ENCODE measurements around the gene BTBD3. TPM values are rescaled to one million over a fixed set of nuclear protein-coding genes. Genes with fewer than 3 reads are reported as not detected.
A peak's percentile ranks its signal among the peaks of the same experiment; 100 is the strongest.

The BTBD3 gene
- total and polyA plus RNA-seq, 8 donors = 9.2 to 21.4 (median 17.2) TPM

DNA sequence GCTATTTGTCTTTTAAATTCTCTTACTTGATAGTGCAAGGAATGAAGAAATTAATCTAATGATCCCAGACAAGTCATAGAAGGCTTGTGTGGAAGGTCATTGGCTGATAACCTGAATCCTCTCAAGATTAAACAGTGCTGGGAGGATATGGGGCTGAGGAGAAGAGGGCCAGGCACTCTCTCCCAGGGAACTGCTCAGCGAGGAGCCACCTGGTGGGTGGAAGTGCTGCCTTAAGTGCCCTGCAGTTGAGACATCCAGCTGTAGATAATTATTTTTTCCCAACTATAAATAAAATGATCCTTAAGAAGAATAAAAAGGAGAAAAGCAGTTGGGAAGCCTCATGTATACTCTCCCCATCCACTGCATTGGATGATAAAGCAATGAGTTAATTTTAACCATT is 47.9 kb downstream of the BTBD3 start:
- no peak for DNase-seq
- H3K4me3 ChIP-seq = no peak overlapping the region
- no peak for FAIRE-seq
- no peaks in the 10 kb centered on the region for H3K27me3 ChIP-seq
- no peaks in the 10 kb centered on the region for H3K4me1 ChIP-seq
- 38 to 58% methylated on average over 1 of the region's 1 CpG for WGBS, 2 donors
- no peak overlapping the region for H3K27ac ChIP-seq
- TF ChIP-seq, protein P1, sequence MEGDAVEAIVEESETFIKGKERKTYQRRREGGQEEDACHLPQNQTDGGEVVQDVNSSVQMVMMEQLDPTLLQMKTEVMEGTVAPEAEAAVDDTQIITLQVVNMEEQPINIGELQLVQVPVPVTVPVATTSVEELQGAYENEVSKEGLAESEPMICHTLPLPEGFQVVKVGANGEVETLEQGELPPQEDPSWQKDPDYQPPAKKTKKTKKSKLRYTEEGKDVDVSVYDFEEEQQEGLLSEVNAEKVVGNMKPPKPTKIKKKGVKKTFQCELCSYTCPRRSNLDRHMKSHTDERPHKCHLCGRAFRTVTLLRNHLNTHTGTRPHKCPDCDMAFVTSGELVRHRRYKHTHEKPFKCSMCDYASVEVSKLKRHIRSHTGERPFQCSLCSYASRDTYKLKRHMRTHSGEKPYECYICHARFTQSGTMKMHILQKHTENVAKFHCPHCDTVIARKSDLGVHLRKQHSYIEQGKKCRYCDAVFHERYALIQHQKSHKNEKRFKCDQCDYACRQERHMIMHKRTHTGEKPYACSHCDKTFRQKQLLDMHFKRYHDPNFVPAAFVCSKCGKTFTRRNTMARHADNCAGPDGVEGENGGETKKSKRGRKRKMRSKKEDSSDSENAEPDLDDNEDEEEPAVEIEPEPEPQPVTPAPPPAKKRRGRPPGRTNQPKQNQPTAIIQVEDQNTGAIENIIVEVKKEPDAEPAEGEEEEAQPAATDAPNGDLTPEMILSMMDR (IDR thresholded peaks at IDR 0.05) = no peak
- no peaks in the 10 kb centered on the region for H3K9me3 ChIP-seq
- intact Hi-C loops (cut with DNase I) = no loop called here
- H3K36me3 ChIP-seq = no peaks in the 10 kb centered on the region
- ATAC-seq = peak in 2 of 4 donors; percentile 50 to 60

DNA sequence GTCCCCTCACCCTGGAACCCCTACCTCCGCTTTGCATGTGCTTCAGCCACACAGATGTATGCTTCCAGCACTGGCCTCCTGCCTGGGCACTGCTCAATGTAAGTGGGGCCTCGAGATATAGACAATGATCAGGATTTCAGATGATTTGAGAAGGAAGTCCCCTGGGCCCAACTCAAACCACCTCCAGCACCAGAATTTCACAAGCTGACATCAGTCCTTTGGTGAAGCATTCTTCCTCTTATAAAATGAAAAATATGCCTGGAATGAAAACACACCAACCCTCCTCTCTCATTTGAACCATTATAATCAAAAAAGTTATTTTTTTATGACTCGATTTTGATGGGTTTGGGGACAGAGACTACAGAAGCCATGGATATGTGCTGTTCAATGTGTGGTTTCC is 48.5 kb downstream of the BTBD3 start:
- no peaks in the 10 kb centered on the region for H3K27me3 ChIP-seq
- FAIRE-seq (no peak), DNase-seq (no peak), ATAC-seq (no peak)
- intact Hi-C loops (cut with DNase I) = no loop called here
- H3K4me3 ChIP-seq = no peak overlapping the region
- no peaks in the 10 kb centered on the region for H3K36me3 ChIP-seq
- TF ChIP-seq, protein P1 (IDR thresholded peaks at IDR 0.05) = no peak
- H3K4me1 ChIP-seq = no peaks in the 10 kb centered on the region
- 49 to 64% methylated on average over 3 of the region's 3 CpGs for WGBS, 2 donors
- H3K9me3 ChIP-seq = no peaks in the 10 kb centered on the region
- no peak overlapping the region for H3K27ac ChIP-seq

DNA sequence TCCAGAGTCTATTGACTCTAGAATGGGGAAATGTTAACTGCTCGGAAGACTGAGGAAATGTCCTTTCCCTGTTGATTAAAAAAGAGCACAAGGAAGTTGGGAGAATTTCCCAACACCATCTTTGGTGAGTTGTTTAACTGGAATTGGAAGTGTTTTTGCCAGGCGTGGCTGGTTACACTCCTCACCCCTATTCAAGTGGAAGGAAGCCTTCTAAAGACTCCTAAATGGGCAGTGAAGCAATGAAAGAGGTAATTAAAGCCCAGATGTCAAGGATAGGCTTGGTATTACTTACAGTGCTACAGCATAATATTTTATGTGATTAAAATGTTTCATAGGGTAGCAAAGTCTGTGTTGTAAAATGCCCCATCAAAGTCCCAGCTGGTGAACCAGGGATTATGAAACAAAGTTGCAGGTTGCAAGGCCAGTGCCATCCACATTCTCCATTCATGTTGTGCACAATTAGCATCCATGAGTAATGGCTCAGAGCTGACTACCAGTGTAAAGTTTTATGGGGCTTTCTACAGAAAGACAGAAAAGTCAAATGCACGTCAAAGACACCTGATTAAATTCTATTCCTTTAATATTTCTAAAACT is 52.6 kb downstream of the BTBD3 start:
- TF ChIP-seq, protein P1 (IDR thresholded peaks at IDR 0.05) = no peak
- Histone ChIP-seq H3K4me1 (no peaks in the 10 kb centered on the region), H3K27me3 (no peaks in the 10 kb centered on the region), H3K9me3 (no peaks in the 10 kb centered on the region), H3K36me3 (no peaks in the 10 kb centered on the region), H3K27ac (no peak overlapping the region), H3K4me3 (no peak overlapping the region)
- intact Hi-C loops (cut with DNase I) = no loop called here
- FAIRE-seq (no peak), DNase-seq (no peak), ATAC-seq (no peak)
- 88 to 90% methylated on average over 3 of the region's 3 CpGs for WGBS, 2 donors

DNA sequence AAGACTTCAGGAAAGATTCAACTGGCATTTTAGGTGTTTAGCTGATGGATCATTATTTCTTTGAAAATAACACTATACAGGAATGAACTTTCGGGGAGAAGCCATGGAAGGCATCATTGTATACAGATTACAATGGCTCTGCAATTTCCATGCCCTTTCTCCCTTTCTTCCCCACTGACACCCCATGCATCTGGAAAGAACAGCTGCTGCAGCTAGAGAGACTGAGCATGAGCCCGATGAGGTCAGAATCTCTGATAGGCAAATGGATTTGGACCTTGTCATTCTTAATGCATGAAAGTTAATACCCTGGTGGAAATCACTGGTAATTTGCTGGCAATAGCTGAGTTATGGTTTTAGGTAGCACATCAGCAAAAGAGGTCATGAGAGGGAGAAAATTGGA is 54.8 kb downstream of the BTBD3 start:
- intact Hi-C loops (cut with DNase I) = no loop called here
- Histone ChIP-seq H3K9me3 (no peaks in the 10 kb centered on the region), H3K27me3 (no peaks in the 10 kb centered on the region), H3K36me3 (no peaks in the 10 kb centered on the region), H3K27ac (no peak overlapping the region), H3K4me1 (no peaks in the 10 kb centered on the region), H3K4me3 (no peak overlapping the region)
- FAIRE-seq (no peak), DNase-seq (no peak), ATAC-seq (no peak)
- TF ChIP-seq, protein P1 (IDR thresholded peaks at IDR 0.05) = no peak
- WGBS, 2 donors = 80 to 90% methylated on average over 2 of the region's 2 CpGs

Measured in pancreas (tissue), 10 donors.